Right ventricle myocardium inferior (tissue), 1 donor: ENCODE results near the gene ARAP3. TPM values are rescaled to one million over a fixed set of nuclear protein-coding genes. Genes with fewer than 3 reads are reported as not detected.
A peak's percentile ranks its signal among the peaks of the same experiment; 100 is the strongest.

Experiments used
- ATAC-seq: fragments of 200-7000 bp; cut with Tn5 transposase; one replicate; pipeline ENCODE4 v1.9.1; 2020; ENCODE audit warnings: mild to moderate bottlenecking, moderate library complexity
- DNase-seq: peaks from one replicate; pipeline ENCODE4 v3.0.0; 2021; ENCODE audit errors: missing footprints
- intact Hi-C: fragments of 100-400 bp; cut with DNase I; formaldehyde crosslinking; loops from one replicate; pipeline ENCODE4 v1.11.0; 2022
- total RNA-seq: library from RNA; stranded (reverse); fragmentation: NEBNext Ultra II Directional; extraction: Animal tissue kit (Norgen Biotek cat#: 25700); gene quantifications from one replicate; pipeline ENCODE4 v1.2.1, GENCODE V29; 2021
- donor health status: DM: no; HTN: yes; CAD: no; lungs with severe emphysema.

Gene ARAP3
- total RNA-seq, 1 donor from 2014 or later = 14.7 TPM

DNA sequence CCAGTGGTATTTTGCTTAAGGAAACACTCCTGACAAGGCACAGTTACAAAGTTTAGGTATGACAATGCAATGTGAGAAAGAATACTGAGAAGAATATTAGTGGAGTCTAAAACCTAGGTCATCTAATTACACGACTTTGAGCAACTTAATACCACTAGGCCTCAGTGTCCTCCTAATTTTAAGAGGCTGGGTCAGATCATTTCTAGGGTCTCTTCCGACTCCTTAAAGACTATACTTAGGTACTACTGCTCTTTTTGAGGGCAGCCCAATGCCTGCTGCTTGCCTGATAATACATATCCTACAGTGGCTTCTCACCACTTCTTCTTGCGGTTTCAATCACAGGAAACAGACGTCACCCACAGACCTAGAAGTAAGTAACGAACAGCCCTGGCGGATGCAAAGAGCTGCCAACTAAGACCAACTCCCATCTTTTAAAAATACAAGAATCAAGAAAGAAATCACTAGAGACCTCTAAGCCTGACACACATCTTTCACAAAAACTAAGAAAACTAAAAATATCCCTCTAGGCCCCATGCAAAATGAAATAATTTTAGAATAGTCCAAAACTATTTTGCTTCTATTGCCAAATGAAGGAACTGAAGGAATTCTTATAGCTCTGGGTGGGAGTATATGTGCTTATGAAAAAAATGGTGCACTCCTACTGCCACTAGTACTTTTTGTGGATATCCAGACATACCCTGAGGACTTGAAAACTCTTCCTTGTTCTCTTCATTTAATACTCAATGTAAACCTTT lies 76.3 kb downstream of the ARAP3 start:
- ATAC-seq = peak; percentile 65
- no peak for DNase-seq
- intact Hi-C loops = no loop called here

DNA sequence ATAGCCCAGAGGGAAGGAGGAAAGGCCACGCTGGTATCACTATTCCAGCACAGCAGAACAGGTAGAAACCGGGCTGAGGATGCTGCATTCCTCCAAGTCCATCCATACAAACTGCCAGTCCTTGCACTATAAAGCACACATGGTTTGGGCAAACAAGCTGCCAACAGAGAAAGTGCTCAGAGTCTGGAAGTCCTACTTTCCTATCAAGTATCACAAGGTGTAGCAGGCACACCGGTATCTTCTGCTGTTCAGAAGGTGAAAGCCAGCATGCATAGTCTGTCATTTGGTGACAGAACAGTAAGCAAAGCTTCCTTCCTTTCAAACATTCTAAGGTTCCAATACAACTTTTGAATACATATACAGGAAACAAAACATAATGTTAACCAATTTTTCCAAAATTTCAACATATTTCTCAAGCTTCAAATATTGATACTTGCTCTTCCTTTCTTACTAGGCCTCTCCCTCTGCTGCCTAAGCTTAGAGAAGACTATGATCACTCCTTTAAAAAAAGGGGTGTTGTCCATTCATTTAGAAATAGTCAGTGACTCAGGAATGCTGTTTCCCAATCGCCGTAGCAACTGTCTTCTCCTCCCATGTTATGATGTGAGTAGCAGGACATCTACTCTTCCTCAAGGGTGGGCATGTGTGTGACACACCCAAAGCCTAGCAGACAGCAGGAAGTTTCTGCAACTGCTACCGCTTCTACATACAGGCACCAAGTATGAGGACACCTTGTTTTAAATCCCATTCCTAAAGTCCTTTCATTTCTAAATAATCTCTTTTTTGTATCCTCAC lies 77.9 kb downstream of the ARAP3 start:
- DNase-seq = no peak
- intact Hi-C loops = no loop called here
- ATAC-seq = peak; percentile 89

Other genes starting within 250 kb of the ARAP3 start
- 22.5 TPM for gene PCDHGC3, start 206.3 kb downstream of the ARAP3 start, total RNA-seq
- gene PCDHGC4, start 197.2 kb downstream of the ARAP3 start, total RNA-seq = 2.4 TPM
- gene PCDHGC5, start 193.1 kb downstream of the ARAP3 start, total RNA-seq = 2.4 TPM
- 36.1 TPM for gene DIAPH1, start 63.2 kb downstream of the ARAP3 start, total RNA-seq
- 29.9 TPM for gene HDAC3, start 45.4 kb downstream of the ARAP3 start, total RNA-seq
- 0.78 TPM for gene RELL2, start 45.2 kb downstream of the ARAP3 start, total RNA-seq
- gene FCHSD1, start 30.8 kb downstream of the ARAP3 start, total RNA-seq = 4.5 TPM
- 21.0 TPM for gene PCDH1, start 196.2 kb upstream of the ARAP3 start, total RNA-seq
- gene DELE1, start 241.6 kb upstream of the ARAP3 start, total RNA-seq = 94.4 TPM